GM12873 (cell line): ENCODE results near the gene MYCN.

ENCODE experiments used
- CTCF ChIP-seq: IDR thresholded peaks from 2 replicates; pipeline ENCODE4 v1.5.1; 2012; ENCODE audit warnings: low read depth, mild to moderate bottlenecking, moderate library complexity, low read length, control low read depth; ENCODE audit not compliant: insufficient read depth; ENCODE audit errors: missing control alignments

The MYCN gene

DNA sequence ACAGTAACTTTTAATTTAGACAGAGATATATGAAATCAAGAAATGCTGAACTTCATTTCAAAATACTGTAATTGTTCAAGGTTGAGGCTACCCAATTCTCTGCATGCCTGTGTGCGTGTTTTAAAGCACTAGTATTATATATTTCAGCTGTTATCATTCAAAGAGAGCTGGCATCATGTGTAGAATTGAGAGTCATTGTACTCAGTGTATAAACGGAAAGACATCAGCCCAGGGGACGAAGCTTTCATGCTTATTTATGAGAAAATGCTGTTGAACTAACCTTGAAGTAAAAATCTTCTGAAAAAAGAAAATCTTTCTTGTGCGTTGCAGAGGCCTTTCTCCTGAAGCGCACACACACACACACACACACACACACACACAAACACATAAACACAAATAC lies 48.4 kb downstream of the MYCN start:
- no peak for TF ChIP-seq CTCF

DNA sequence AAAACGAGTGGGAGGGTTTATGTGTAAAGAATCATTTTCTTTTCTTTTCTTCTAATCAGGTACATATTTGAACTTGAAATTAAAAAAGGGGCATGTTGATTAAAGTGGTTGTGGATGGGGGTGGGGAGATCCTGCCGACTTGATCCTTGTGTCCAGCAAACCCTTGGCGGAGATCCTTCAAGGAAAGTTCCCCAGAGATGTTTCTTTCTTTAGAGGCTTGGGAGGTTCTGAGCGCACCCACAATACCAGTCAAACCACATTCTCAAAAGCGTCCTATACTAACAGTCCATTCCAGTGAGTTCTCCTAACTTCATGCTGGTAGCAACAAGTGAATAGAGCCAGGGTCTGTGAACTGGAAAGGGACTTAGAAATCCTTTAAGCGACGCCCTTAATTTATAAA lies 49.2 kb downstream of the MYCN start:
- no peak for TF ChIP-seq CTCF

GRCh38 chr2:15990151-15991101 lies 50.1 kb downstream of the MYCN start:
- no peak for TF ChIP-seq CTCF

GRCh38 chr2:15991231-15991630 lies 50.9 kb downstream of the MYCN start:
- TF ChIP-seq CTCF: no peak

DNA sequence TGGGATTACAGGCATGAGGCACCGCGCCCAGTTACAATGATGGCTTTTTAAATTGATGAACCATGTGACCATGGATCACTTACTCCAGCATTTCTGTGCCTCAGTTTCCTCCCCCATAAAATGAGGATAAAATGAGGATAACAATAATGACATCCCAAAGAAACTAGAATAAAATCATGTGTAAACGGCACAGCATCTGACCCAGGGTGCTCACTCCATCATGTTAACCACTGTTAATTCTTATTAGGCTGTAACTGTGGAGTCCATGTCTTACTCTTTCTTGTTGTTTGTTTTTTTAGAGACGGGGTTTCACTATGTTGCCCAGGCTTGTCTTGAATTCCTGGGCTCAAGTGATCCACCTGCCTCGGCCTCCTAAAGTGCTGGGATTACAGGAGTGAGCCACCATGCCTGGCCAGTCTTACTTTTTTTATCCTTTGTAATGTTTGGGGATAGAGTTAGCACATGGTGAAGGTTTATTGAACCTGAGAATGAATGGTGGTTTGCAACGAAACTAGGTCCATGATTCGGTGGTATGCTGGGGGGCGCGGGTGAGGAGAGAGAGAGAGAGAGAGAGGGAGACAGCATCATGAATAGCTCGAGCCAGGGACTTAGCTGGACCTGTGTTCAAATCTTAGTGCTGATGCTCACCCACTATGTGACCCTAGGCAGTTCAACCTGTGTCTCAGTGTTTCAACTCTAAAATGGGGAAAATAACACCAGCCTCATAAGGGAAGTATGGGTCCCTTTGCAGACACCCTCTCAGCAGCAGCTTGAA lies 52.3 kb downstream of the MYCN start:
- TF ChIP-seq CTCF: no peak

- no peak for TF ChIP-seq CTCF
These were observed 52.9 kb downstream of the MYCN start for GRCh38 chr2:15993232-15993610.

GRCh38 chr2:15993666-15994065 lies 53.3 kb downstream of the MYCN start:
- TF ChIP-seq CTCF: no peak
